Neural cell (in vitro differentiated cells): Measurements from ENCODE around the gene POLR1D. TPM values are rescaled to one million over a fixed set of nuclear protein-coding genes. Genes with fewer than 3 reads are reported as not detected.

Experiments
- H2AFZ ChIP-seq: fragments of 200-600, 300-800 bp; sonication (generic), shearing (Covaris generic); 2 replicates; pipeline ENCODE4 v1.6.0; 2014; ENCODE audit warnings: low read depth, mild to moderate bottlenecking, antibody characterized with exemption, low read length, moderate library complexity
- H3F3A ChIP-seq: fragments of 200-600 bp; shearing (Covaris generic); 2 replicates; pipeline ENCODE4 v1.6.1; 2016; ENCODE audit warnings: mild to moderate bottlenecking, moderate library complexity, mixed read lengths, antibody characterized with exemption, low read length; ENCODE audit not compliant: insufficient read depth, poor library complexity, severe bottlenecking
- H3K27ac ChIP-seq: fragments of 200-600, 300-800 bp; sonication (generic), shearing (Covaris generic); 2 replicates; pipeline ENCODE4 v1.5.1; 2014; ENCODE audit warnings: mild to moderate bottlenecking, low read length, moderate library complexity
- H3K27me3 ChIP-seq: fragments of 300-800, 200-600 bp; sonication (generic), shearing (Covaris generic); 2 replicates; pipeline ENCODE4 v1.6.0; 2014; ENCODE audit warnings: mild to moderate bottlenecking, low read depth, low read length, moderate library complexity; ENCODE audit not compliant: insufficient read depth
- H3K36me3 ChIP-seq: fragments of 300-800, 200-600 bp; sonication (generic), shearing (Covaris generic); 2 replicates; pipeline ENCODE4 v1.5.1; 2014; ENCODE audit warnings: mild to moderate bottlenecking, antibody characterized with exemption, low read length, moderate library complexity; ENCODE audit not compliant: insufficient read depth
- H3K4me2 ChIP-seq: fragments of 300-800, 200-600 bp; sonication (generic), shearing (Covaris generic); 2 replicates; pipeline ENCODE4 v1.6.0; 2014; ENCODE audit warnings: mild to moderate bottlenecking, low read length
- H3K4me3 ChIP-seq: fragments of 300-800, 200-600 bp; sonication (generic), shearing (Covaris generic); 2 replicates; pipeline ENCODE4 v1.5.1; 2014; ENCODE audit warnings: mild to moderate bottlenecking, low read length, moderate library complexity
- H3K79me2 ChIP-seq: fragments of 200-600 bp; shearing (Covaris generic); replicated peaks from 2 replicates; pipeline ENCODE4 v1.6.0; 2014; ENCODE audit warnings: mild to moderate bottlenecking, low read length, moderate library complexity; ENCODE audit not compliant: insufficient read depth
- H3K9ac ChIP-seq: fragments of 300-800, 200-600 bp; sonication (generic), shearing (Covaris generic); 2 replicates; pipeline ENCODE4 v1.6.1; 2016; ENCODE audit warnings: mild to moderate bottlenecking, low read length, mixed read lengths
- H3K9me2 ChIP-seq: fragments of 200-600 bp; shearing (Covaris generic); 2 replicates; pipeline ENCODE4 v1.6.1; 2016; ENCODE audit warnings: mild to moderate bottlenecking, low read length, mixed read lengths; ENCODE audit not compliant: insufficient read depth
- H3K9me3 ChIP-seq: fragments of 200-600, 300-800 bp; sonication (generic), shearing (Covaris generic); 2 replicates; pipeline ENCODE4 v1.6.1; 2016; ENCODE audit warnings: mild to moderate bottlenecking, mixed run types, low read length, moderate library complexity, mixed read lengths
- H4K20me1 ChIP-seq: fragments of 200-600 bp; shearing (Covaris generic); 2 replicates; pipeline ENCODE4 v1.6.1; 2016; ENCODE audit warnings: mild to moderate bottlenecking, mixed run types; ENCODE audit not compliant: insufficient read depth
- CTCF ChIP-seq: fragments of 450-650 bp; IDR thresholded peaks from 2 replicates; pipeline ENCODE4 v1.5.1; 2014; ENCODE audit warnings: antibody characterized with exemption, mild to moderate bottlenecking, moderate library complexity; ENCODE audit not compliant: poor library complexity, severe bottlenecking
- EP300 ChIP-seq: fragments of 450-650 bp; conservative IDR thresholded peaks from 2 replicates; pipeline ENCODE4 v1.6.1; 2014; ENCODE audit warnings: antibody characterized with exemption, mild to moderate bottlenecking, moderate library complexity; ENCODE audit not compliant: poor library complexity, severe bottlenecking
- EZH2 ChIP-seq: fragments of 200-600, 300-800 bp; shearing (Covaris generic), sonication (generic); IDR thresholded peaks from 2 replicates; pipeline ENCODE4 v1.6.1; 2014; ENCODE audit warnings: antibody characterized with exemption, low read length, borderline replicate concordance, mild to moderate bottlenecking; ENCODE audit not compliant: insufficient read depth, poor library complexity, severe bottlenecking
- MXI1 ChIP-seq: fragments of 450-650 bp; conservative IDR thresholded peaks from 2 replicates; pipeline ENCODE4 v1.6.1; 2014; ENCODE audit warnings: antibody characterized with exemption, mild to moderate bottlenecking; ENCODE audit not compliant: poor library complexity, severe bottlenecking
- POLR2AphosphoS5 ChIP-seq: IDR thresholded peaks from 2 replicates; pipeline ENCODE4 v1.6.1; 2012
- RAD21 ChIP-seq: fragments of 450-650 bp; conservative IDR thresholded peaks from 2 replicates; pipeline ENCODE4 v1.6.1; 2014; ENCODE audit warnings: antibody characterized with exemption, mild to moderate bottlenecking, moderate library complexity
- REST ChIP-seq: IDR thresholded peaks from 2 replicates; pipeline ENCODE4 v1.6.1; 2012; ENCODE audit warnings: borderline replicate concordance
- SMC3 ChIP-seq: fragments of 450-650 bp; conservative IDR thresholded peaks from 2 replicates; pipeline ENCODE4 v1.6.1; 2014; ENCODE audit warnings: antibody characterized with exemption, mild to moderate bottlenecking, moderate library complexity; ENCODE audit not compliant: poor library complexity
- TAF1 ChIP-seq: IDR thresholded peaks from 2 replicates; pipeline ENCODE4 v1.6.1; 2012; ENCODE audit warnings: low read depth
- polyA plus RNA-seq: library from polyadenylated mRNA; depleted of rRNA; stranded (reverse); fragments of >200 nt; gene quantifications from 2 replicates; pipeline ENCODE4 v1.2.3, GENCODE V29; 2014

POLR1D gene
- polyA plus RNA-seq, 1 donor from 2014 or later = 179 TPM

GRCh38 chr13:27599096-27599495, 22.6 kb upstream of the POLR1D start:
- Histone ChIP-seq H3F3A (no peaks in the 10 kb centered on the region), H2AFZ (no peak overlapping the region), H4K20me1 (no peaks in the 10 kb centered on the region), H3K36me3 (no peaks in the 10 kb centered on the region), H3K4me2 (no peak overlapping the region), H3K27me3 (no peaks in the 10 kb centered on the region), H3K27ac (no peak overlapping the region), H3K4me3 (no peak overlapping the region), H3K9ac (no peak overlapping the region), H3K9me2 (no peaks in the 10 kb centered on the region), H3K9me3 (no peaks in the 10 kb centered on the region), H3K79me2 (no peaks in the 10 kb centered on the region)
- TF ChIP-seq EP300 = no peak
- TF ChIP-seq MXI1 = no peak
- TF ChIP-seq EZH2 = no peak
- TF ChIP-seq SMC3 = no peak
- no peak for TF ChIP-seq RAD21
- no peak for TF ChIP-seq CTCF
- no peak for TF ChIP-seq REST
- TF ChIP-seq TAF1 = no peak
- no peak for TF ChIP-seq POLR2AphosphoS5

GRCh38 chr13:27599845-27600553, 21.7 kb upstream of the POLR1D start:
- H3K9ac ChIP-seq = no peak overlapping the region
- no peaks in the 10 kb centered on the region for H3K9me3 ChIP-seq
- no peaks in the 10 kb centered on the region for H3F3A ChIP-seq
- no peak overlapping the region for H3K4me3 ChIP-seq
- TF ChIP-seq EZH2 (no peak), SMC3 (no peak), EP300 (no peak), TAF1 (no peak), CTCF (no peak), REST (no peak), POLR2AphosphoS5 (no peak), MXI1 (no peak), RAD21 (no peak)
- H4K20me1 ChIP-seq = no peaks in the 10 kb centered on the region
- no peak overlapping the region for H3K27ac ChIP-seq
- no peak overlapping the region for H3K4me2 ChIP-seq
- no peaks in the 10 kb centered on the region for H3K79me2 ChIP-seq
- no peaks in the 10 kb centered on the region for H3K9me2 ChIP-seq
- H3K27me3 ChIP-seq = no peaks in the 10 kb centered on the region
- no peaks in the 10 kb centered on the region for H3K36me3 ChIP-seq
- no peak overlapping the region for H2AFZ ChIP-seq
